Esophagus muscularis mucosa (tissue), 4 donors: Measurements from ENCODE around the gene CUX1. TPM values are rescaled to one million over a fixed set of nuclear protein-coding genes. Genes with fewer than 3 reads are reported as not detected.

Source experiments
- DNase-seq: peaks from one replicate; pipeline ENCODE4 v3.0.0-alpha.2; 2017; ENCODE audit errors: extremely low spot score
- H3K27ac ChIP-seq, 4 donors: fragments of 200-600 bp; sonication (generic); replicated peaks in 1 of 4; 1 replicate in 3 of 4; 2 replicates in 1 of 4; pipeline ENCODE4 v1.5.1; 2016 to 2019; ENCODE audit warnings: mild to moderate bottlenecking in 1 of 4
- H3K27me3 ChIP-seq, 4 donors: fragments of 200-600 bp; sonication (generic); one replicate each; pipeline versions ENCODE4 v1.5.1 to v1.6.0; 2016 to 2019
- H3K36me3 ChIP-seq, 4 donors: fragments of 200-600 bp; sonication (generic); one replicate each; pipeline ENCODE4 v1.5.1; 2016 to 2019
- H3K4me1 ChIP-seq, 4 donors: fragments of 200-600 bp; sonication (generic); one replicate each; pipeline ENCODE4 v1.5.1; 2016 to 2019
- H3K4me3 ChIP-seq, 4 donors: fragments of 200-600 bp; sonication (generic); 1 replicate in 2 of 4; 2 replicates in 2 of 4; pipeline ENCODE4 v1.5.1; 2016 to 2019; ENCODE audit warnings: mild to moderate bottlenecking in 4 of 4, moderate library complexity in 1 of 4
- H3K9me3 ChIP-seq, 4 donors: fragments of 200-600 bp; sonication (generic); 1 replicate in 3 of 4; 2 replicates in 1 of 4; pipeline ENCODE4 v1.5.1; 2016 to 2019
- EP300 ChIP-seq: sonication (generic); formaldehyde crosslinking; IDR thresholded peaks from one replicate; pipeline ENCODE4 v1.6.1; 2017; ENCODE audit warnings: antibody characterized with exemption
- POLR2A ChIP-seq: fragments of 450-650 bp; IDR thresholded peaks from one replicate; pipeline ENCODE4 v1.6.1; 2017; ENCODE audit warnings: antibody characterized with exemption, moderate library complexity, mild to moderate bottlenecking, low read depth
- POLR2AphosphoS5 ChIP-seq, 2 donors: sonication (generic); formaldehyde crosslinking; IDR thresholded peaks; one replicate each; pipeline ENCODE4 v1.6.1; 2017; ENCODE audit warnings: antibody characterized with exemption in 2 of 2
- WGBS: methylation state at CpG from one replicate; pipeline ENCODE4 v1.1.5; 2018; 5-methylcytosine and 5-hydroxymethylcytosine counted together
- intact Hi-C: fragments of 100-400 bp; cut with DNase I; formaldehyde crosslinking; loops from one replicate; pipeline ENCODE4 v1.15.1; 2023
- total RNA-seq, 4 donors: library from RNA; depleted of rRNA; stranded (reverse); fragments of >200 nt; gene quantifications; one replicate each; pipeline versions ENCODE4 v1.1.0 to v1.2.1, GENCODE V29; 2016
- TF ChIP-seq, protein P1 (sequence below), 3 experiments: fragments of 200-600 bp in 2 of 3; fragments of 450-650 bp in 1 of 3; sonication (generic) in 2 of 3; IDR thresholded peaks; one replicate each; pipeline ENCODE4 v1.5.1; 2017 to 2019; ENCODE audit warnings: antibody characterized with exemption in 3 of 3, mild to moderate bottlenecking in 2 of 3, moderate library complexity in 1 of 3

CUX1 gene
- total RNA-seq, 4 donors from 2014 or later = 61.5 to 136 (median 92.3) TPM

DNA sequence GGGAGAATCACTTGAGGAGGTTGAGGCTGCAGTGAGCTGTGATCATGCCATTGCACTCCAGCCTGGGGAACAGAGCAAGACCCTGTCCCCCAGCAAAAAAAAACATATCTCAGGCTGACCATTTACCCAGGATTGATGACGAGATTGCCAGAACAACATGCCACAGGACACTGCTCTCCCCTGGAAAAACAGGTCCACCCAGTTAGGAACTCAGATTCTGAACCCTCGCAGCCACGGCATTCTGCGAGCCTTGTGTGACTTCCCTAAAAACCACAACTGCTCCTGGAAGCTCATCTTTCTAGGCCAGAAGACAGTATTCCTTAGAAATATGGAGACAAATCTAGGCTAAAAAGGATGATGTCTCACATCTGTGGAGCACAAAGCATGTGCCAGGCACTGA lies 427.2 kb downstream of the CUX1 start:
- H3K9me3 ChIP-seq = no peaks in the 10 kb centered on the region
- no peaks in the 10 kb centered on the region for H3K27me3 ChIP-seq
- TF ChIP-seq POLR2A = no peak
- TF ChIP-seq, protein P1, sequence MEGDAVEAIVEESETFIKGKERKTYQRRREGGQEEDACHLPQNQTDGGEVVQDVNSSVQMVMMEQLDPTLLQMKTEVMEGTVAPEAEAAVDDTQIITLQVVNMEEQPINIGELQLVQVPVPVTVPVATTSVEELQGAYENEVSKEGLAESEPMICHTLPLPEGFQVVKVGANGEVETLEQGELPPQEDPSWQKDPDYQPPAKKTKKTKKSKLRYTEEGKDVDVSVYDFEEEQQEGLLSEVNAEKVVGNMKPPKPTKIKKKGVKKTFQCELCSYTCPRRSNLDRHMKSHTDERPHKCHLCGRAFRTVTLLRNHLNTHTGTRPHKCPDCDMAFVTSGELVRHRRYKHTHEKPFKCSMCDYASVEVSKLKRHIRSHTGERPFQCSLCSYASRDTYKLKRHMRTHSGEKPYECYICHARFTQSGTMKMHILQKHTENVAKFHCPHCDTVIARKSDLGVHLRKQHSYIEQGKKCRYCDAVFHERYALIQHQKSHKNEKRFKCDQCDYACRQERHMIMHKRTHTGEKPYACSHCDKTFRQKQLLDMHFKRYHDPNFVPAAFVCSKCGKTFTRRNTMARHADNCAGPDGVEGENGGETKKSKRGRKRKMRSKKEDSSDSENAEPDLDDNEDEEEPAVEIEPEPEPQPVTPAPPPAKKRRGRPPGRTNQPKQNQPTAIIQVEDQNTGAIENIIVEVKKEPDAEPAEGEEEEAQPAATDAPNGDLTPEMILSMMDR (IDR thresholded peaks at IDR 0.05) = no peak
- no peak for TF ChIP-seq EP300
- intact Hi-C loops = no loop called here
- DNase-seq = no peak
- WGBS = 91% methylated on average over 4 of the region's 4 CpGs
- H3K27ac ChIP-seq = no peak overlapping the region
- H3K4me1 ChIP-seq = no peaks in the 10 kb centered on the region
- H3K4me3 ChIP-seq = no peak overlapping the region
- H3K36me3 ChIP-seq = peaks cover 18 to 97% (median 70%) of the 10 kb centered on the region in 4 donors

DNA sequence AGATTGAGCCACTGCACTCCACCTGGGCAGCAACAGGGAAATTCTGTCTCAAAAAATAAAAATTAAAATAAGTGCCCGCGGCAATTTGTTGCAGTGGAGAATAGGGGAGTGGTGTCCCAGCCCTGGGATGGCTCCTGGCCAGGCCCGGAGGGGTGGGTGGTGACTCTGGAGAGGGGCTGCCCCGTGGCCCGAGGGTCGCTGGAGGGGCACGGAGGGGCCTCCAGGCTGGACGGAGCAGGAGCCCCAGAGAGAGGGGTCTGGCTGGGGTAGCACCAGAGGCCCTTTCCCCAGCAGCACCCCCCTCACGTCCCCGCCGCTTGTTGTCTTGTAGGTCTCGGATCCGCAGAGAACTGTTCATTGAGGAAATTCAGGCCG lies 430.6 kb downstream of the CUX1 start:
- 84% methylated on average over 9 of the region's 14 CpGs for WGBS
- H3K27ac ChIP-seq = no peak overlapping the region
- intact Hi-C loops = no loop called here

DNA sequence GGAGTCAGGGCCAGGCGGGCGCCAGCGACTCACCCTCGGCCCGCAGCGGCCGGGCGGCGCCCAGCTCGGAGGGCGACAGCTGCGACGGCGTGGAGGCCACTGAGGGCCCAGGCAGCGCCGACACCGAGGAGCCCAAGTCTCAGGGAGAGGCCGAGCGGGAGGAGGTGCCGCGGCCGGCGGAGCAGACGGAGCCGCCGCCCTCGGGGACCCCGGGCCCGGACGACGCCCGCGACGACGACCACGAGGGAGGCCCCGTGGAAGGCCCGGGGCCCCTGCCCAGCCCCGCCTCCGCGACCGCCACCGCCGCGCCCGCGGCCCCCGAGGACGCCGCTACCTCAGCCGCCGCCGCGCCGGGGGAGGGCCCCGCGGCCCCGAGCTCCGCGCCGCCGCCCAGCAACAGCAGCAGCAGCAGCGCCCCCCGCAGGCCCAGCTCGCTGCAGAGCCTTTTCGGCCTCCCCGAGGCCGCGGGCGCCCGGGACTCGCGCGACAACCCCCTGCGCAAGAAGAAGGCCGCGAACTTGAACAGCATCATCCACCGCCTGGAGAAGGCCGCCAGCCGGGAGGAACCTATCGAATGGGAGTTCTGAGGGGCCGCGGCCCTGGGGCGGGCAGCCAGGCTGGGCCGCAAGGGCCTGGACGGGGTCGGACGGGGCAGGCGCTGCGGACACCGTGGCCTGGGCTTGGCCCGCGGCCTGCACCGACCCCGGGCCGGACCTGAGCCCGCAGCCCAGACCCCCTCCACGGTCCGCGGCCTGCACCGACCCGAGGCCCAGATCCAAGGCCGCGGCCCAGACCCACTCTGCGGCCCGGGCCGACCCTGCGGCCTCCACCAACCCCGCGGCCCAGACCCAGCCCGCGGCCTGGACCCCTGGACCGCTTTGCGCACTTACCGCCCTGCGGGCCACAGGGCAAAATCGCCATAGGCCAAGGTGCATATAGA lies 431.3 kb downstream of the CUX1 start:
- H3K27me3 ChIP-seq = no peaks in the 10 kb centered on the region
- peaks cover 5 to 63% (median 56%) of the 10 kb centered on the region in 4 donors for H3K36me3 ChIP-seq
- H3K9me3 ChIP-seq = no peaks in the 10 kb centered on the region
- WGBS = 93% methylated on average over 49 of the region's 117 CpGs
- no peak for DNase-seq
- H3K4me1 ChIP-seq = no peaks in the 10 kb centered on the region
- intact Hi-C loops = no loop called here
- no peak for TF ChIP-seq EP300
- TF ChIP-seq, protein P1 (IDR thresholded peaks at IDR 0.05) = no peak
- H3K4me3 ChIP-seq = no peak overlapping the region
- no peak overlapping the region for H3K27ac ChIP-seq

More for the DNA sequence above, 430.6 kb downstream of the CUX1 start:
- Histone ChIP-seq H3K27me3 (no peaks in the 10 kb centered on the region), H3K9me3 (no peaks in the 10 kb centered on the region), H3K36me3 (peaks cover 8 to 70% (median 59%) of the 10 kb centered on the region in 4 donors), H3K4me1 (no peaks in the 10 kb centered on the region), H3K4me3 (no peak overlapping the region)
- TF ChIP-seq EP300 (no peak), POLR2A (no peak), POLR2AphosphoS5 (IDR thresholded peaks at IDR 0.05) (no peak)
- TF ChIP-seq, protein P1 (IDR thresholded peaks at IDR 0.05) = no peak
- no peak for DNase-seq

- DNase-seq = no peak
- TF ChIP-seq, protein P1 (IDR thresholded peaks at IDR 0.05) = no peak
- TF ChIP-seq POLR2A (no peak), POLR2AphosphoS5 (IDR thresholded peaks at IDR 0.05) (no peak), EP300 (no peak)
- no peaks in the 10 kb centered on the region for H3K27me3 ChIP-seq
- H3K27ac ChIP-seq = no peak overlapping the region
- no peaks in the 10 kb centered on the region for H3K9me3 ChIP-seq
- 78% methylated on average over 7 of the region's 7 CpGs for WGBS
- no peaks in the 10 kb centered on the region for H3K4me1 ChIP-seq
- intact Hi-C loops = no loop called here
- H3K4me3 ChIP-seq = no peak overlapping the region
- H3K36me3 ChIP-seq = peaks cover 5 to 39% (median 34%) of the 10 kb centered on the region in 4 donors
These were observed 434.3 kb downstream of the CUX1 start for GRCh38 chr7:102251531-102252365.
